ENCODE measurements around the gene ZNF569.
"Not testable (repeated sequence)": the region's sequence is repeated elsewhere in the genome, so short reads cannot be mapped to it uniquely, and the experiment has no call there.

DNA sequence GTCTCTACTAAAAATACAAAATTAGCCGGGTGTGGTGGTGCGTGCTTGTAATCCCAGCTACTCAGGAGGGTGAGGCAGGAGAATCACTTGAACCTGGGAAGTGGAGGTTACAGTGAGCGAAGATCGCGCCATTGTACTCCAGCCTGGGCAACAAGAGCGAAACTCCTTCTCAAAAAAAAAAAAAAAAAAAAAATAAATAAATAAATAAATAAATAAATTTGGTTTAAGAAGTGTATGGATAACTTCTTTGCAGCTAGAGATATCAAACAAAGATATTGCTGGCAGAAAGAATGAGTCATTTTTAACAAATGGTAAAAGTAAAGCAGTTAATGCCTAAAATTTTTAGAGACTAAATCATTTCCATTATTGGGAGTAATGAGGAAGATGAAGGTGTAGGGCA, 75.8 kb downstream of the ZNF569 start:
- TF ChIP-seq, protein P1, sequence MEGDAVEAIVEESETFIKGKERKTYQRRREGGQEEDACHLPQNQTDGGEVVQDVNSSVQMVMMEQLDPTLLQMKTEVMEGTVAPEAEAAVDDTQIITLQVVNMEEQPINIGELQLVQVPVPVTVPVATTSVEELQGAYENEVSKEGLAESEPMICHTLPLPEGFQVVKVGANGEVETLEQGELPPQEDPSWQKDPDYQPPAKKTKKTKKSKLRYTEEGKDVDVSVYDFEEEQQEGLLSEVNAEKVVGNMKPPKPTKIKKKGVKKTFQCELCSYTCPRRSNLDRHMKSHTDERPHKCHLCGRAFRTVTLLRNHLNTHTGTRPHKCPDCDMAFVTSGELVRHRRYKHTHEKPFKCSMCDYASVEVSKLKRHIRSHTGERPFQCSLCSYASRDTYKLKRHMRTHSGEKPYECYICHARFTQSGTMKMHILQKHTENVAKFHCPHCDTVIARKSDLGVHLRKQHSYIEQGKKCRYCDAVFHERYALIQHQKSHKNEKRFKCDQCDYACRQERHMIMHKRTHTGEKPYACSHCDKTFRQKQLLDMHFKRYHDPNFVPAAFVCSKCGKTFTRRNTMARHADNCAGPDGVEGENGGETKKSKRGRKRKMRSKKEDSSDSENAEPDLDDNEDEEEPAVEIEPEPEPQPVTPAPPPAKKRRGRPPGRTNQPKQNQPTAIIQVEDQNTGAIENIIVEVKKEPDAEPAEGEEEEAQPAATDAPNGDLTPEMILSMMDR (IDR thresholded peaks at IDR 0.05; ENCODE audit: extremely low read depth in 1 of 2, insufficient read depth in 1 of 2, low read depth in 1 of 2, low read length in 2 of 2), result not testable (repeated sequence)
- TF ChIP-seq POLR2A (IDR thresholded peaks at IDR 0.05; ENCODE audit: low read depth, low read length); EZH2 (IDR thresholded peaks at IDR 0.05; ENCODE audit: borderline replicate concordance, low read depth, low read length, severe bottlenecking); FOS (IDR thresholded peaks at IDR 0.05; ENCODE audit: borderline replicate concordance, insufficient read depth, low read length); POLR2AphosphoS5 (IDR thresholded peaks at IDR 0.05; ENCODE audit: insufficient read depth, low read depth, low read length); MYC (IDR thresholded peaks at IDR 0.05; ENCODE audit: low read depth, low read length); JUN (IDR thresholded peaks at IDR 0.05; ENCODE audit: borderline replicate concordance, insufficient read depth, insufficient read length, low read depth): not testable (repeated sequence)

Measured in endothelial cell of umbilical vein (primary cell).